Neural crest cell (in vitro differentiated cells): Measurements from ENCODE around the gene GPHN. TPM values are rescaled to one million over a fixed set of nuclear protein-coding genes. Genes with fewer than 3 reads are reported as not detected.

Source experiments
- DNase-seq: peaks from one replicate; pipeline ENCODE4 v3.0.0; 2021; ENCODE audit warnings: low read depth, mixed read lengths, low spot score
- H3K27ac Mint-ChIP-seq: one replicate; pipeline ENCODE4 v1.8.0; 2021; ENCODE audit warnings: mild to moderate bottlenecking, mixed read lengths; ENCODE audit not compliant: unreplicated experiment
- H3K27me3 Mint-ChIP-seq: 2 replicates; pipeline ENCODE4 v1.8.0; 2021; ENCODE audit warnings: low read depth, mild to moderate bottlenecking, mixed read lengths
- H3K36me3 Mint-ChIP-seq: 2 replicates; pipeline ENCODE4 v1.8.0; 2021; ENCODE audit warnings: low read depth, mild to moderate bottlenecking, mixed read lengths
- H3K4me1 Mint-ChIP-seq: 2 replicates; pipeline ENCODE4 v1.8.0; 2021; ENCODE audit warnings: mixed read lengths
- H3K4me3 Mint-ChIP-seq: one replicate; pipeline ENCODE4 v1.8.0; 2021; ENCODE audit warnings: mild to moderate bottlenecking, mixed read lengths
- H3K9me3 Mint-ChIP-seq: 2 replicates; pipeline ENCODE4 v1.8.0; 2021; ENCODE audit warnings: mixed read lengths
- CTCF ChIP-seq: fragments of 200-600 bp; sonication (generic); conservative IDR thresholded peaks from 2 replicates; pipeline ENCODE4 v1.5.0; 2021; ENCODE audit warnings: antibody characterized with exemption, mild to moderate bottlenecking
- total RNA-seq: library from RNA; stranded (reverse); gene quantifications from 2 replicates; pipeline ENCODE4 v1.2.1, GENCODE V29; 2021

GPHN gene
- total RNA-seq, 1 donor from 2014 or later: 43.5 TPM

DNA sequence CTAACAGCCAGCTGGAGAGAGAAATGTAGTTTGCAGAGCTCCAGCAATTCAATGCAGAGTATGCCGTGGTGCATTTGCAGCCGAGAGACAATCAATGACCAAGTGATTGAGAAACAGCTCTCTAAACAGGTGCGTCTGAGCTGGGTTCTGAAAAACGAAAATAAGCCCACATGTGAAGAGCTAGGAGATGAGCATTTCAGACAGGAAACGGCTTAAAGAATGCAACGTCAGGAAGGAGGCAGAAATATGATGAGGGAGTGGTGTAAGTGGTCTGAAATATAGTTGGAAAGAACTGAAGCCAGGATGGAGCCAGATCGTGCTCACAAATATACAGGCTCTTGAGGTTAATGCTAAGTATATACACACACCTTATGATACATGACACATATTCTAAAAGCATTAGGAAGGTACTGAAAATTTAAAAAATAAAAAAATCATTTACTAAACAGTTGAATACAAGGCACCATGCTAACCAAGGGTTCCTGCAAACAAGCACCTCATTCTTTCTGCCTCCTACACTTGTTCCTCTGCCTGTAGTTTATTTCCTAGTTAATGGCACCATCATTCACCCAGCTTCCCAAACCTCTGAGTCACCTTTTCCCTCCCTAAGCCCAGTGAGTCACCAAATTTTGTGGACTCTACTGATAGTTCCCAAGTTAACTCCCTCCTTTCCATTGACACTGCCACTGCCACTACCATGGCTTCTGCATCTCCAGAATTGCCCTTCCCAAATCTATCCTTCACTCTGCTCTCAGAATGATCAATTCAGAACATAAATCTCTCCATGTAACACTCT is 679.0 kb downstream of the GPHN start:
- Mint-ChIP-seq H3K4me3 (no peak overlapping the region), H3K9me3 (no peaks in the 10 kb centered on the region), H3K27ac (no peak overlapping the region), H3K27me3 (no peaks in the 10 kb centered on the region), H3K4me1 (no peaks in the 10 kb centered on the region), H3K36me3 (peaks cover 3% of the 10 kb centered on the region)
- DNase-seq: no peak
- no peak for TF ChIP-seq CTCF

DNA sequence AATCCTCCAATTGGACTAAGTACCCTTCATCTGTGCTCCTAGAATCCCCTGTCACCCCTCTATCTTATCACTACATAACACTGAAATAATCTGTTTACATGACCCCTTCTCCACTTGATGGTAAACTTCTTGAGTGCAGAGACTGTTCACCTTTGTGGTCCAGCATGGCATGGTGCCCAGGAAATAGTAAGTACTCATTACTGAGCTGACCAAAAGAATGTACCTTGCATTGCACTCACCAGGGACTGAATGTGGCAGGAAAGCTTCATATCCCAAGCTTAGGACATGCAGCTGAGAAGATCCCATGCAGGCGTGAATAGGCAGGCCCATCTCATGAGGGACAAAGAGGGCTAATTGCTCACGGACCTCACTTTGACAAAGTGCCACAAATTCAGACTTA is 679.9 kb downstream of the GPHN start:
- H3K4me1 Mint-ChIP-seq: no peaks in the 10 kb centered on the region
- no peaks in the 10 kb centered on the region for H3K27me3 Mint-ChIP-seq
- no peaks in the 10 kb centered on the region for H3K9me3 Mint-ChIP-seq
- no peak for TF ChIP-seq CTCF
- H3K27ac Mint-ChIP-seq: no peak overlapping the region
- no peak overlapping the region for H3K4me3 Mint-ChIP-seq
- no peaks in the 10 kb centered on the region for H3K36me3 Mint-ChIP-seq
- no peak for DNase-seq

DNA sequence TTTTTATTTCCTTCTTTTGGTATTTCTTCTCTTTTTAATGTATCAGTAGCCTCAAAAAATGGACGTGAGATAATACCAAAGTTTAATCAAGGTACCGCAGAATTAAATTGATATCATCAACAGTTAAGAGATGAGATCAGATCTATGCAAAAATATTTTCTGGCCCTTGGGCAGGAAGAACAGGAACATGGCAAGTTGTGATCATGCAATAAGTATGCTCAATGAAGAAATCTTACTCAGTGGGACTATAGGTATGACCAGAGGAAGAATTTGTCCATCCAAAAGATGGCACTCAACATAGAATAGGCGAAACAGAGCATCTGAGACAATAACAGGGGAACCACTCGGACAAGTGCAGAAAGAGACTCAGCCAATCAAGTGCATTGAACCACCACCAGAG is 680.4 kb downstream of the GPHN start:
- H3K4me1 Mint-ChIP-seq: no peaks in the 10 kb centered on the region

DNA sequence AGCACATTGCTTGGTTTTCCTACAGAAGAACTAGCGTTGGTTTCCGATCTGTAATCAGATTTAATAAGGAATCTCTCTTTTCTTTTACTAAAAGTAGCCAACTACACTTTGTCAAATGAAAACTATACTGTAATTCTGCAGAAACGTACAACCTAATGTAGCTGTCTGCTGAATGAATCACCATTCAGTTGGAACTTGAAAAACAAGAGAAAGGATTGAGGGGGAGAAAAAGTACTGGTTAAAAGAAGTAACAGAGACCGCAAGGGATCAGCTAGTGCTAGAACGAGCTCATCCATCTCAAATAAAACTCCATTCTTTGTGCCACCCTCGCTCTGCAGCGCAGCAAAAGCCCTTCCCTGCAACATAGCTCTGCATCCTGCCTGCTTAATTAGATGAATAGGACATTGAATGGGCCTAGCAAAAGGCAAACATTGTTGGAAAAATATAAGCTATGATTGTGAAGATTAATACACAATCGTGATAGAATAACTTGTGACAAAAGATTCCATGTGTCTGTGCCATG is 683.9 kb downstream of the GPHN start:
- no peaks in the 10 kb centered on the region for H3K36me3 Mint-ChIP-seq
- DNase-seq: no peak
- no peaks in the 10 kb centered on the region for H3K9me3 Mint-ChIP-seq
- H3K4me3 Mint-ChIP-seq: no peak overlapping the region
- H3K27ac Mint-ChIP-seq: no peak overlapping the region
- TF ChIP-seq CTCF: no peak
- H3K4me1 Mint-ChIP-seq: no peaks in the 10 kb centered on the region
- H3K27me3 Mint-ChIP-seq: no peaks in the 10 kb centered on the region

More for the DNA sequence above, 680.4 kb downstream of the GPHN start:
- Mint-ChIP-seq H3K36me3 (no peaks in the 10 kb centered on the region), H3K9me3 (no peaks in the 10 kb centered on the region), H3K4me3 (no peak overlapping the region), H3K27me3 (no peaks in the 10 kb centered on the region), H3K27ac (no peak overlapping the region)
- DNase-seq: no peak
- no peak for TF ChIP-seq CTCF

- Mint-ChIP-seq H3K4me1 (no peaks in the 10 kb centered on the region), H3K27ac (no peak overlapping the region), H3K4me3 (no peak overlapping the region), H3K9me3 (no peaks in the 10 kb centered on the region), H3K36me3 (no peaks in the 10 kb centered on the region), H3K27me3 (no peaks in the 10 kb centered on the region)
- TF ChIP-seq CTCF: no peak
- DNase-seq: no peak
Measured at GRCh38 chr14:67192366-67192765, 684.4 kb downstream of the GPHN start.
